HEK293T (cell line): ENCODE measurements around the gene RAB11FIP3.
A peak's percentile ranks its signal among the peaks of the same experiment; 100 is the strongest.

Experiments used
- CTCF ChIA-PET: fragments of 350-600 bp; formaldehyde crosslinking; extraction: SDS; loops from one replicate; lab custom pipeline; 2021; ENCODE audit warnings: antibody characterized with exemption, inconsistent platforms; lab: Yijun Ruan, JAX
- POLR2A ChIA-PET: fragments of 350-600 bp; formaldehyde crosslinking; extraction: SDS; loops from one replicate; lab custom pipeline; 2020; ENCODE audit warnings: antibody characterized with exemption, inconsistent platforms; lab: Yijun Ruan, JAX
- DNase-seq: peaks from one replicate; pipeline ENCODE4 v3.0.0; 2012; ENCODE audit warnings: mixed read lengths; ENCODE audit errors: extremely low spot score
- ARNT ChIP-seq: fragments of 450-650 bp; IDR thresholded peaks from 2 replicates; pipeline ENCODE4 v1.6.1; 2017; ENCODE audit warnings: mild to moderate bottlenecking
- BHLHE40 ChIP-seq: fragments of 450-650 bp; IDR thresholded peaks from 2 replicates; pipeline ENCODE4 v1.6.1; 2016; ENCODE audit warnings: mild to moderate bottlenecking, moderate library complexity, borderline replicate concordance
- CTBP1 ChIP-seq: fragments of 450-650 bp; IDR thresholded peaks from 2 replicates; pipeline ENCODE4 v1.6.1; 2016; ENCODE audit warnings: borderline replicate concordance
- ELF4 ChIP-seq: fragments of 450-650 bp; IDR thresholded peaks from 2 replicates; pipeline ENCODE4 v1.6.1; 2017; ENCODE audit warnings: antibody characterized with exemption
- FOXA1 ChIP-seq: fragments of 450-650 bp; IDR thresholded peaks from 2 replicates; pipeline ENCODE4 v1.6.1; 2016; ENCODE audit warnings: mild to moderate bottlenecking
- FOXK2 ChIP-seq: fragments of 450-650 bp; IDR thresholded peaks from 2 replicates; pipeline ENCODE4 v1.6.1; 2016; ENCODE audit warnings: mild to moderate bottlenecking
- FOXM1 ChIP-seq: fragments of 450-650 bp; IDR thresholded peaks from 2 replicates; pipeline ENCODE4 v1.6.1; 2017; ENCODE audit warnings: mild to moderate bottlenecking, borderline replicate concordance
- HDGF ChIP-seq: fragments of 450-650 bp; IDR thresholded peaks from 2 replicates; pipeline ENCODE4 v1.6.1; 2017; ENCODE audit warnings: antibody characterized with exemption, borderline replicate concordance
- L3MBTL2 ChIP-seq: fragments of 450-650 bp; conservative IDR thresholded peaks from 2 replicates; pipeline ENCODE4 v1.6.1; 2016; ENCODE audit warnings: mild to moderate bottlenecking
- LEF1 ChIP-seq: fragments of 450-650 bp; IDR thresholded peaks from 2 replicates; pipeline ENCODE4 v1.6.1; 2017; ENCODE audit warnings: mild to moderate bottlenecking, borderline replicate concordance
- NFRKB ChIP-seq: fragments of 450-650 bp; IDR thresholded peaks from 2 replicates; pipeline ENCODE4 v1.6.1; 2016; ENCODE audit warnings: mild to moderate bottlenecking, moderate library complexity
- PKNOX1 ChIP-seq: fragments of 450-650 bp; IDR thresholded peaks from 2 replicates; pipeline ENCODE4 v1.6.1; 2016
- SP1 ChIP-seq: fragments of 450-650 bp; IDR thresholded peaks from 2 replicates; pipeline ENCODE4 v1.6.1; 2017
- SUZ12 ChIP-seq: fragments of 450-650 bp; IDR thresholded peaks from 2 replicates; pipeline ENCODE4 v1.6.1; 2016; ENCODE audit warnings: mild to moderate bottlenecking
- TARDBP ChIP-seq: fragments of 450-650 bp; IDR thresholded peaks from 2 replicates; pipeline ENCODE4 v1.6.1; 2016
- ZNF384 ChIP-seq: fragments of 450-650 bp; IDR thresholded peaks from 2 replicates; pipeline ENCODE4 v1.6.1; 2016

RAB11FIP3 gene

GRCh38 chr16:569445-570254 lies 144.2 kb downstream of the RAB11FIP3 start, which contains the start of gene PIGQ:
Gene PIGQ (plus strand): TSS chr16:569968. CDS start chr16:574075, 4,107 bp downstream.
- TF ChIP-seq ZNF384 = no peak
- no peak for TF ChIP-seq ELF4
- TF ChIP-seq ARNT = no peak
- no peak for TF ChIP-seq SP1
- TF ChIP-seq HDGF = no peak
- TF ChIP-seq SUZ12 = no peak
- no peak for TF ChIP-seq TARDBP
- TF ChIP-seq FOXA1 = no peak
- no peak for TF ChIP-seq FOXM1
- TF ChIP-seq FOXK2 = no peak
- TF ChIP-seq LEF1 = no peak
- TF ChIP-seq NFRKB = no peak
- TF ChIP-seq L3MBTL2 = no peak
- TF ChIP-seq PKNOX1 = no peak
- TF ChIP-seq CTBP1 = no peak
- TF ChIP-seq BHLHE40 = no peak
- peak; percentile 86 for DNase-seq
- POLR2A ChIA-PET = interaction anchor here (0.6 to 1.5 kb wide), 8 partner anchors 11 to 111 kb away, joined by 3 to 5 read pairs (median 4); partner anchors contain the start of genes CAPN15 and STUB1
- CTCF ChIA-PET = no interaction called here
